Endothelial cell of umbilical vein (primary cell): ENCODE measurements around the gene EFNB3.

ENCODE experiments used
- CTCF ChIP-seq, 2 donors: IDR thresholded peaks; 1 replicate in 1 of 2; 2 replicates in 1 of 2; pipeline ENCODE4 v1.5.1; 2011; ENCODE audit warnings: low read length in 2 of 2, mild to moderate bottlenecking in 2 of 2, moderate library complexity in 2 of 2, control low read depth in 1 of 2, inconsistent platforms in 1 of 2, low read depth in 1 of 2; ENCODE audit not compliant: insufficient read depth in 1 of 2; ENCODE audit errors: extremely low read depth in 1 of 2
- EZH2 ChIP-seq: IDR thresholded peaks from 2 replicates; pipeline ENCODE4 v1.6.1; 2012; ENCODE audit warnings: borderline replicate concordance, low read depth, mild to moderate bottlenecking, moderate library complexity, low read length, inconsistent platforms; ENCODE audit not compliant: severe bottlenecking
- MYC ChIP-seq: IDR thresholded peaks from one replicate; pipeline ENCODE4 v1.6.1; 2011; ENCODE audit warnings: mild to moderate bottlenecking, low read depth, low read length
- POLR2A ChIP-seq: IDR thresholded peaks from 2 replicates; pipeline ENCODE4 v1.6.1; 2012; ENCODE audit warnings: low read depth, mild to moderate bottlenecking, control low read depth, low read length

GRCh38 chr17:7745748-7746470, 40.9 kb downstream of the EFNB3 start:
- TF ChIP-seq POLR2A (no peak), CTCF (IDR thresholded peaks at IDR 0.05; ENCODE audit: extremely low read depth in 1 of 2, insufficient read depth in 1 of 2, low read depth in 1 of 2, low read length in 2 of 2) (peak in 1 of 2 donors; percentile 18), EZH2 (no peak), MYC (no peak)
